Measurements from ENCODE around the gene NIPAL3.
"Not testable (repeated sequence)": the region's sequence is repeated elsewhere in the genome, so short reads cannot be mapped to it uniquely, and the experiment has no call there.

Gene NIPAL3

GRCh38 chr1:24425441-24425840 lies 9.8 kb downstream of the NIPAL3 start:
- no peak for DNase-seq

- no peak for DNase-seq
These were observed 10.3 kb downstream of the NIPAL3 start for GRCh38 chr1:24425922-24426321.

- no peak for DNase-seq
These were observed 11.3 kb downstream of the NIPAL3 start for GRCh38 chr1:24426744-24427544.

GRCh38 chr1:24427545-24427862 lies 11.9 kb downstream of the NIPAL3 start:
- no peak for DNase-seq

GRCh38 chr1:24435782-24436365 lies 20.3 kb downstream of the NIPAL3 start:
- DNase-seq: peak; percentile 27

- no peak for DNase-seq
These were observed 22.2 kb downstream of the NIPAL3 start for GRCh38 chr1:24437631-24438396.

- DNase-seq: peak; percentile 53
These were observed 22.9 kb downstream of the NIPAL3 start for GRCh38 chr1:24438423-24438901.

- DNase-seq: no peak
These were observed 24.8 kb downstream of the NIPAL3 start for GRCh38 chr1:24440436-24440835.

- no peak for DNase-seq
These were observed 25.9 kb downstream of the NIPAL3 start for GRCh38 chr1:24441480-24441879.

GRCh38 chr1:24441996-24442668 lies 26.5 kb downstream of the NIPAL3 start:
- DNase-seq: no peak

- no peak for DNase-seq
These were observed 27.2 kb downstream of the NIPAL3 start for GRCh38 chr1:24442764-24443163.

- peak; percentile 56 for DNase-seq
These were observed 27.6 kb downstream of the NIPAL3 start for GRCh38 chr1:24443241-24443656.

GRCh38 chr1:24446446-24446845 lies 30.8 kb downstream of the NIPAL3 start:
- not testable (repeated sequence) for DNase-seq

GRCh38 chr1:24450316-24450715 lies 34.7 kb downstream of the NIPAL3 start:
- DNase-seq: no peak

GRCh38 chr1:24450857-24451397 lies 35.3 kb downstream of the NIPAL3 start:
- no peak for DNase-seq

- no peak for DNase-seq
These were observed 36.1 kb downstream of the NIPAL3 start for GRCh38 chr1:24451746-24452145.

- no peak for DNase-seq
These were observed 37.4 kb downstream of the NIPAL3 start for GRCh38 chr1:24452922-24453485.

- no peak for DNase-seq
These were observed 39.1 kb downstream of the NIPAL3 start for GRCh38 chr1:24454673-24455072.

- DNase-seq: no peak
These were observed 39.7 kb downstream of the NIPAL3 start for GRCh38 chr1:24455272-24455671.

GRCh38 chr1:24457866-24458265 lies 42.3 kb downstream of the NIPAL3 start:
- no peak for DNase-seq

- no peak for DNase-seq
These were observed 44.1 kb downstream of the NIPAL3 start for GRCh38 chr1:24459551-24460266.

- DNase-seq: not testable (repeated sequence)
These were observed 46.5 kb downstream of the NIPAL3 start for GRCh38 chr1:24462128-24462527.
